A549 (cell line): ENCODE data around the gene PIK3CB. TPM values are rescaled to one million over a fixed set of nuclear protein-coding genes. Genes with fewer than 3 reads are reported as not detected.
A peak's percentile ranks its signal among the peaks of the same experiment; 100 is the strongest.

Experiments used
- ATAC-seq, 2 experiments: fragments of 200-7000 bp in 1 of 2; fragments of >200 bp in 1 of 2; cut with Nextera tagmentation in 1 of 2; cut with Tn5 transposase in 1 of 2; 3 replicates each; pipeline versions ENCODE4 v1.8.0 to v1.9.1; 2018 to 2020; ENCODE audit warnings: mild to moderate bottlenecking in 1 of 2, moderate library complexity in 1 of 2
- CTCF ChIA-PET: fragments of 300-600 bp; sonication (Branson Sonifier 250); formaldehyde crosslinking; extraction: SDS; loops from one replicate; lab custom pipeline; 2021; ENCODE audit warnings: antibody characterized with exemption, inconsistent platforms; lab: Yijun Ruan, JAX
- POLR2A ChIA-PET: fragments of 350-600 bp; formaldehyde crosslinking; extraction: SDS; loops from one replicate; lab custom pipeline; 2021; ENCODE audit warnings: antibody characterized with exemption, inconsistent platforms; lab: Yijun Ruan, JAX
- DNase-seq, 2 experiments: peaks; one replicate each; pipeline versions ENCODE4 v3.0.0 to v3.0.0-alpha.2; 2011 to 2016; ENCODE audit warnings: low read depth in 1 of 2, low spot score in 1 of 2
- FAIRE-seq: peaks from 2 replicates; lab custom pipeline; 2011; peaks lifted over from hg19 to GRCh38; lab: Jason Lieb, UNC
- H3K27ac ChIP-seq, 2 experiments: fragments of >200 bp; sonication (Bioruptor Twin); formaldehyde crosslinking; 3 replicates each; pipeline ENCODE4 v1.5.1; 2016 to 2017
- H3K4me1 ChIP-seq: fragments of >200 bp; sonication (Bioruptor Twin); formaldehyde crosslinking; 3 replicates; pipeline ENCODE4 v1.6.1; 2016
- H3K4me2 ChIP-seq: fragments of >200 bp; sonication (Bioruptor Twin); formaldehyde crosslinking; 3 replicates; pipeline ENCODE4 v1.6.1; 2016
- H3K4me3 ChIP-seq: fragments of >200 bp; sonication (Bioruptor Twin); formaldehyde crosslinking; 3 replicates; pipeline ENCODE4 v1.5.1; 2016
- H3K9me3 ChIP-seq: fragments of >200 bp; sonication (Bioruptor Twin); formaldehyde crosslinking; 3 replicates; pipeline ENCODE4 v1.6.1; 2016
- CBX2 ChIP-seq: fragments of 200-600 bp; sonication (generic); IDR thresholded peaks from 2 replicates; pipeline ENCODE4 v1.6.1; 2016; ENCODE audit warnings: low read depth, mild to moderate bottlenecking, borderline replicate concordance
- CEBPB ChIP-seq, 2 experiments: fragments of >200 bp in 1 of 2; sonication (Bioruptor Twin) in 1 of 2; formaldehyde crosslinking in 1 of 2; IDR thresholded peaks; 2 replicates each; pipeline ENCODE4 v1.6.1; 2012 to 2016
- CHD4 ChIP-seq: fragments of 200-600 bp; sonication (generic); IDR thresholded peaks from 2 replicates; pipeline ENCODE4 v1.6.1; 2016; ENCODE audit warnings: antibody characterized with exemption, mild to moderate bottlenecking, borderline replicate concordance
- EHF ChIP-seq: fragments of 250-450 bp; sonication (Bioruptor Pico); IDR thresholded peaks from 2 replicates; pipeline ENCODE4 v1.5.0; 2020; ENCODE audit warnings: mild to moderate bottlenecking
- EHMT2 ChIP-seq: fragments of 200-600 bp; sonication (generic); IDR thresholded peaks from 2 replicates; pipeline ENCODE4 v1.6.1; 2016; ENCODE audit warnings: antibody characterized with exemption, low read depth, mild to moderate bottlenecking, moderate library complexity
- ESRRA ChIP-seq: fragments of 150-350 bp; IDR thresholded peaks from 2 replicates; pipeline ENCODE4 v1.6.1; 2014; ENCODE audit warnings: mild to moderate bottlenecking, low read length, borderline replicate concordance
- FOSL2 ChIP-seq, 2 experiments: fragments of 450-650 bp in 1 of 2; fragments of >200 bp in 1 of 2; sonication (Bioruptor Twin) in 1 of 2; formaldehyde crosslinking; IDR thresholded peaks; 2 replicates each; pipeline versions ENCODE4 v1.5.0 to v1.6.1; 2016 to 2020; ENCODE audit warnings: mild to moderate bottlenecking in 1 of 2, moderate library complexity in 1 of 2
- HEYL ChIP-seq: fragments of 250-450 bp; sonication (Bioruptor Pico); IDR thresholded peaks from 2 replicates; pipeline ENCODE4 v1.8.0; 2021; ENCODE audit warnings: mild to moderate bottlenecking, moderate library complexity
- HOXA7 ChIP-seq: fragments of 250-450 bp; sonication (Bioruptor Pico); IDR thresholded peaks from 2 replicates; pipeline ENCODE4 v1.5.0; 2020; ENCODE audit warnings: mild to moderate bottlenecking, moderate library complexity
- JUN ChIP-seq, 2 experiments: fragments of >200 bp; sonication (Bioruptor Twin); formaldehyde crosslinking; IDR thresholded peaks; 2 replicates in 1 of 2; 3 replicates in 1 of 2; pipeline ENCODE4 v1.6.1; 2016 to 2017
- JUNB ChIP-seq: fragments of >200 bp; sonication (Bioruptor Twin); formaldehyde crosslinking; IDR thresholded peaks from 2 replicates; pipeline ENCODE4 v1.6.1; 2016
- KDM1A ChIP-seq: fragments of 200-600 bp; sonication (generic); IDR thresholded peaks from 2 replicates; pipeline ENCODE4 v1.6.1; 2016; ENCODE audit warnings: low read depth, mild to moderate bottlenecking
- MAFK ChIP-seq: fragments of 450-650 bp; IDR thresholded peaks from 2 replicates; pipeline ENCODE4 v1.6.1; 2014; ENCODE audit not compliant: partially characterized antibody
- MAZ ChIP-seq: fragments of 150-350 bp; IDR thresholded peaks from 2 replicates; pipeline ENCODE4 v1.6.1; 2014; ENCODE audit warnings: antibody characterized with exemption, low read depth, low read length, borderline replicate concordance
- NR3C1 ChIP-seq: fragments of >200 bp; sonication (Bioruptor Twin); formaldehyde crosslinking; IDR thresholded peaks from 3 replicates; pipeline ENCODE4 v1.6.1; 2017
- PHF8 ChIP-seq: fragments of 200-600 bp; sonication (generic); IDR thresholded peaks from 2 replicates; pipeline ENCODE4 v1.6.1; 2016; ENCODE audit warnings: low read depth, mild to moderate bottlenecking, antibody characterized with exemption, moderate library complexity, borderline replicate concordance
- POLR2A ChIP-seq: IDR thresholded peaks from 2 replicates; pipeline ENCODE4 v1.6.1; 2012; ENCODE audit warnings: mild to moderate bottlenecking, low read length
- RAD21 ChIP-seq, 2 experiments: fragments of >200 bp in 1 of 2; sonication (Bioruptor Twin) in 1 of 2; formaldehyde crosslinking in 1 of 2; IDR thresholded peaks in 1 of 2; conservative IDR thresholded peaks in 1 of 2; 2 replicates in 1 of 2; 3 replicates in 1 of 2; pipeline ENCODE4 v1.6.1; 2012 to 2018; ENCODE audit warnings: inconsistent platforms in 1 of 2
- RCOR1 ChIP-seq: fragments of 150-350 bp; IDR thresholded peaks from 2 replicates; pipeline ENCODE4 v1.6.1; 2014; ENCODE audit warnings: antibody characterized with exemption, low read length, low read depth
- SREBF2 ChIP-seq: fragments of 450-650 bp; IDR thresholded peaks from 2 replicates; pipeline ENCODE4 v1.6.1; 2014; ENCODE audit warnings: mild to moderate bottlenecking, moderate library complexity
- TFCP2L1 ChIP-seq: fragments of 250-450 bp; sonication (Bioruptor Pico); IDR thresholded peaks from 2 replicates; pipeline ENCODE4 v1.5.0; 2021; ENCODE audit warnings: mild to moderate bottlenecking
- TP53 ChIP-seq: fragments of 250-450 bp; sonication (Bioruptor Pico); IDR thresholded peaks from 2 replicates; pipeline ENCODE4 v1.5.0; 2021; ENCODE audit warnings: mild to moderate bottlenecking, moderate library complexity
- ZC3H11A ChIP-seq: fragments of 450-650 bp; IDR thresholded peaks from 2 replicates; pipeline ENCODE4 v1.6.1; 2014; ENCODE audit warnings: antibody characterized with exemption, mild to moderate bottlenecking
- WGBS: methylation state at CpG from one replicate; pipeline ENCODE4 v1.1.6; 2017; ENCODE audit errors: missing lambda C conversion rate; 5-methylcytosine and 5-hydroxymethylcytosine counted together
- polyA plus RNA-seq, 4 experiments: library from polyadenylated mRNA; depleted of rRNA in 3 of 4; stranded (reverse); fragments of >200 nt; fragmentation: RNase III in 1 of 4; extraction: RNeasy Plus Mini Kit Qiagen cat#74134 plus additional on column Dnase treatment in 1 of 4; gene quantifications; 2 replicates in 3 of 4; 3 replicates in 1 of 4; pipeline ENCODE4 v1.2.3, GENCODE V29; 2011 to 2017
- TF ChIP-seq, protein P1 (sequence below): fragments of >200 bp; sonication (Bioruptor Twin); formaldehyde crosslinking; IDR thresholded peaks from 2 replicates; pipeline ENCODE4 v1.6.1; 2016
- TF ChIP-seq, protein P2 (sequence below): fragments of >200 bp; sonication (Bioruptor Twin); formaldehyde crosslinking; IDR thresholded peaks from 3 replicates; pipeline ENCODE4 v1.5.1; 2016
- TF ChIP-seq, protein P3 (sequence below): IDR thresholded peaks from 2 replicates; pipeline ENCODE4 v1.6.1; 2012
- TF ChIP-seq, protein P4 (sequence below): fragments of 250-450 bp; sonication (Bioruptor Pico); IDR thresholded peaks from 2 replicates; pipeline ENCODE4 v1.5.0; 2021; ENCODE audit warnings: mild to moderate bottlenecking, moderate library complexity, borderline replicate concordance
- TF ChIP-seq, protein P5 (sequence below): IDR thresholded peaks from 2 replicates; pipeline ENCODE4 v1.6.1; 2012

The PIK3CB gene
- polyA plus RNA-seq, 2 of the 4 experiments (the other 2 are of a cell fraction), result 20.7 to 23.3 TPM

DNA sequence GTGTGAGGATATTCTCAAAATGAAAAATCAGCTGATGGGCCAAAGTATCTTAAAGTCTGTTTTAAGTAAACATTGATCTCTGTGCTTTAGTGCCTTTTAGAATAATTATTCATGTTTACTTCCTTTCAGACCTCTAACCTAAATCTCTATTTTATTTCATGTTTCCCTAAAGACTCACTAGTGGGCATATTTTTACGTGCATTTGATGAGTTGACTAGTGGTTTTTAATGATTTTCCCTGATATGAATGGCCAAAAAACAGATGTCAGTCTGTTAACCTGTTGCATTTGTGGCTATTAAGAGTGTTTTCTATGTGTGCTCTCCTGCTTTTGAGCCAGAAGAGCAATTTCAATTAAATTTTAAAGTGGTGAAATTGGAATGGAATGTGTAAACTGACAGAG is 219.3 kb downstream of the PIK3CB start:
- ChIA-PET POLR2A (no interaction called here), CTCF (no interaction called here)
- Histone ChIP-seq H3K4me3 (no peak overlapping the region), H3K4me1 (no peaks in the 10 kb centered on the region), H3K4me2 (no peak overlapping the region), H3K9me3 (no peaks in the 10 kb centered on the region), H3K27ac (no peak overlapping the region)
- WGBS, result 75% methylated on average over 1 of the region's 1 CpG
- ATAC-seq (no peak), FAIRE-seq (no peak), DNase-seq (no peak)
- TF ChIP-seq TFCP2L1 (CRISPR knock-in tag), result no peak
- TF ChIP-seq JUN (IDR thresholded peaks at IDR 0.05), result no peak
- no peak for TF ChIP-seq KDM1A
- no peak for TF ChIP-seq RAD21 (conservative IDR thresholded peaks at IDR 0.05 in 1 of 2, IDR thresholded peaks at IDR 0.05 in 1 of 2)
- TF ChIP-seq MAZ, result no peak
- TF ChIP-seq, protein P1, sequence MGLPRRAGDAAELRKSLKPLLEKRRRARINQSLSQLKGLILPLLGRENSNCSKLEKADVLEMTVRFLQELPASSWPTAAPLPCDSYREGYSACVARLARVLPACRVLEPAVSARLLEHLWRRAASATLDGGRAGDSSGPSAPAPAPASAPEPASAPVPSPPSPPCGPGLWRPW, result no peak
- TF ChIP-seq, protein P2, sequence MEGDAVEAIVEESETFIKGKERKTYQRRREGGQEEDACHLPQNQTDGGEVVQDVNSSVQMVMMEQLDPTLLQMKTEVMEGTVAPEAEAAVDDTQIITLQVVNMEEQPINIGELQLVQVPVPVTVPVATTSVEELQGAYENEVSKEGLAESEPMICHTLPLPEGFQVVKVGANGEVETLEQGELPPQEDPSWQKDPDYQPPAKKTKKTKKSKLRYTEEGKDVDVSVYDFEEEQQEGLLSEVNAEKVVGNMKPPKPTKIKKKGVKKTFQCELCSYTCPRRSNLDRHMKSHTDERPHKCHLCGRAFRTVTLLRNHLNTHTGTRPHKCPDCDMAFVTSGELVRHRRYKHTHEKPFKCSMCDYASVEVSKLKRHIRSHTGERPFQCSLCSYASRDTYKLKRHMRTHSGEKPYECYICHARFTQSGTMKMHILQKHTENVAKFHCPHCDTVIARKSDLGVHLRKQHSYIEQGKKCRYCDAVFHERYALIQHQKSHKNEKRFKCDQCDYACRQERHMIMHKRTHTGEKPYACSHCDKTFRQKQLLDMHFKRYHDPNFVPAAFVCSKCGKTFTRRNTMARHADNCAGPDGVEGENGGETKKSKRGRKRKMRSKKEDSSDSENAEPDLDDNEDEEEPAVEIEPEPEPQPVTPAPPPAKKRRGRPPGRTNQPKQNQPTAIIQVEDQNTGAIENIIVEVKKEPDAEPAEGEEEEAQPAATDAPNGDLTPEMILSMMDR, result no peak
- TF ChIP-seq MAFK, result no peak
- no peak for TF ChIP-seq JUNB
- TF ChIP-seq CEBPB (IDR thresholded peaks at IDR 0.05), result no peak

DNA sequence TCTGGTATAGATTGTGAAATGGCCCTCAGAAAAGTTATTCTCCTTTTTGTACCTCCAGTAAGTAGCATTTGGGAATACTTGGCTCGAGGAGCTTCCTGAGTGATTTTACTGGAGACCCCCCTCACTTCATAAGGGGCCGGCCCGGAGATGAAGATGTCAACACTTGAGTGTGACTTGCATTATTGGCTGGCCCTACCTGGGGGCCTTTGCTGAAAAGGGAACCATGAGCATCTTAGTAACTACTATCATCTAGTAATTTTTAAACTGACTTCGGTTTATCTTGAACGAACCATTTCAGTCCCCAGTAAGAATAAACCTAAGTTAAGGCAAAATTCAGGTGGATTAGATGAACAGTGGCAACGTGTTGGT is 224.8 kb downstream of the PIK3CB start:
- Histone ChIP-seq H3K4me3 (peak overlapping the region; percentile 60), H3K9me3 (no peaks in the 10 kb centered on the region), H3K27ac (peak overlapping the region; percentile 99 to 100), H3K4me1 (peaks cover 11% of the 10 kb centered on the region; the same call in 2 of the 3 replicates), H3K4me2 (peak overlapping the region; percentile 99)
- 87% methylated on average over 6 of the region's 6 CpGs for WGBS
- TF ChIP-seq EHMT2, result no peak
- TF ChIP-seq, protein P3, sequence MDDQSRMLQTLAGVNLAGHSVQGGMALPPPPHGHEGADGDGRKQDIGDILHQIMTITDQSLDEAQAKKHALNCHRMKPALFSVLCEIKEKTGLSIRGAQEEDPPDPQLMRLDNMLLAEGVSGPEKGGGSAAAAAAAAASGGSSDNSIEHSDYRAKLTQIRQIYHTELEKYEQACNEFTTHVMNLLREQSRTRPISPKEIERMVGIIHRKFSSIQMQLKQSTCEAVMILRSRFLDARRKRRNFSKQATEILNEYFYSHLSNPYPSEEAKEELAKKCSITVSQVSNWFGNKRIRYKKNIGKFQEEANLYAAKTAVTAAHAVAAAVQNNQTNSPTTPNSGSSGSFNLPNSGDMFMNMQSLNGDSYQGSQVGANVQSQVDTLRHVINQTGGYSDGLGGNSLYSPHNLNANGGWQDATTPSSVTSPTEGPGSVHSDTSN, result no peak
- TF ChIP-seq SREBF2, result no peak
- no peak for TF ChIP-seq FOSL2 (IDR thresholded peaks at IDR 0.05)
- no peak for TF ChIP-seq FOSL2 (CRISPR knock-in tag; IDR thresholded peaks at IDR 0.05)
- no peak for TF ChIP-seq NR3C1
- CTCF ChIA-PET, result interaction anchor here (0.6 to 1.5 kb wide), 2 partner anchors 306 to 326 kb away, joined by 3 to 10 read pairs; no protein-coding TSS in a partner anchor
- FAIRE-seq (no peak), DNase-seq (no peak), ATAC-seq (no peak)
- POLR2A ChIA-PET, result interaction anchor here (1.0 kb wide), 1 partner anchor 16 kb away, joined by 8 read pairs; the partner anchor contains the start of gene CEP70

DNA sequence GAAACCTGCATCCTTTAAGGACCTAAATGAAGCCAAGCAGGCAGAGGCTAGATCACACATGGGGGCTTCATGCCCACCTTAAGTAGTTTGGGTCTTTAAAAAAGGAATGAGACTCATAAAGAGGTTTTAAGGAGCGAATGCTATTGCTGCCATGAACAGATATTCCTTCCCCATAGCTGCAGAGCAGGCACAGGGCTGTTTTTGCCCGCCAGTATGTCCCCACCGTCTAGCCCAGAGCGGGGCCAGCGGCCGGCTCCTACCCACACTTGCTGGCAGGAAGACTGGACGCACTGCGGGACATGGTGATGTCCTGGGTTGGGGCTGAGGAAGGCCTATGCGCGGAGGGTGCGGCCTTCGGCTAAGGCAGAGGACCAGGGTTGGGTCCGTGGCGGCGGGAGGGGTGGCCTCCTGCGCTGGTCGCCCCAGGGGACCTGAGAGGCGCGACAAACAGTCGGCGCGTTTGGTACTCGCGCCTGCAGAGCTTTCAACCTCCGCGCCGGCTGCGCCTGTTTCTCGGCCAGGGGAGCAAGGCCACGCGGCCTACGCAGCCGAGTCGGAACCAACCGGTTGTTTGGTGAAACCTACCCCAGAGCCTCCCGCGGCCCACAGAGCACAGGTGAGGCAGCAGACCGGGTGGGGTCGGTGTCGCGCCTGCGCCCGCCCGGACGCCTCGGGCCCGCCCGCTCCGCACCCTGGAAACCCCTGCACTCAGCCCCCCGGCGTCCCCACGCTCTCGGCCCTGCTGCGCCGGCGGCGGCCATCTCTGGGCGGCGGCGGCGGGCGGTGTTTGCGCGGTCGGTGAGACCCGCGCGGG is 226.2 kb downstream of the PIK3CB start, which contains the start of gene FAIM:
FAIM (plus strand) TSS at position 450 of the 814 bp plus-strand sequence. CDS start 10,956 bp downstream, outside the sequence.
- DNase-seq, result peak; percentile 46 to 78
- 41% methylated on average over 5 of the region's 68 CpGs for WGBS
- FAIRE-seq, result no peak
- Histone ChIP-seq H3K4me1 (peaks cover 11% of the 10 kb centered on the region; the same call in 2 of the 3 replicates), H3K27ac (peak within 1 kb of the TSS; percentile 99 to 100), H3K4me2 (peak within 1 kb of the TSS; percentile 99), H3K9me3 (no peaks in the 10 kb centered on the region), H3K4me3 (peak within 1 kb of the TSS; percentile 60)
- ATAC-seq, result peak; percentile 89
- POLR2A ChIA-PET, result interaction anchor here (0.7 to 1.3 kb wide), 3 partner anchors 15 to 307 kb away, joined by 3 to 8 read pairs (median 4); partner anchors contain the start of gene CEP70
- CTCF ChIA-PET, result interaction anchor here (0.6 to 3.0 kb wide), 5 partner anchors 8 to 312 kb away, joined by 3 to 16 read pairs (median 4); partner anchors contain the start of gene CEP70
- TF ChIP-seq POLR2A (peak; percentile 29; the same call in 1 of the 2 replicates), HEYL (CRISPR knock-in tag) (no peak), NR3C1 (no peak), MAZ (no peak), EHF (CRISPR knock-in tag) (no peak), TP53 (CRISPR knock-in tag) (no peak), RCOR1 (no peak), CBX2 (no peak), HOXA7 (no peak), ZC3H11A (no peak), ESRRA (no peak), PHF8 (peak; percentile 97), SREBF2 (no peak), CHD4 (no peak), FOSL2 (IDR thresholded peaks at IDR 0.05) (no peak), FOSL2 (CRISPR knock-in tag; IDR thresholded peaks at IDR 0.05) (no peak), KDM1A (no peak), CEBPB (IDR thresholded peaks at IDR 0.05) (no peak)
- TF ChIP-seq, protein P4, sequence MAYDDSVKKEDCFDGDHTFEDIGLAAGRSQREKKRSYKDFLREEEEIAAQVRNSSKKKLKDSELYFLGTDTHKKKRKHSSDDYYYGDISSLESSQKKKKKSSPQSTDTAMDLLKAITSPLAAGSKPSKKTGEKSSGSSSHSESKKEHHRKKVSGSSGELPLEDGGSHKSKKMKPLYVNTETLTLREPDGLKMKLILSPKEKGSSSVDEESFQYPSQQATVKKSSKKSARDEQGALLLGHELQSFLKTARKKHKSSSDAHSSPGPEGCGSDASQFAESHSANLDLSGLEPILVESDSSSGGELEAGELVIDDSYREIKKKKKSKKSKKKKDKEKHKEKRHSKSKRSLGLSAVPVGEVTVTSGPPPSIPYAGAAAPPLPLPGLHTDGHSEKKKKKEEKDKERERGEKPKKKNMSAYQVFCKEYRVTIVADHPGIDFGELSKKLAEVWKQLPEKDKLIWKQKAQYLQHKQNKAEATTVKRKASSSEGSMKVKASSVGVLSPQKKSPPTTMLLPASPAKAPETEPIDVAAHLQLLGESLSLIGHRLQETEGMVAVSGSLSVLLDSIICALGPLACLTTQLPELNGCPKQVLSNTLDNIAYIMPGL, result peak; percentile 83; the same call in 1 of the 2 replicates
- TF ChIP-seq, protein P5, sequence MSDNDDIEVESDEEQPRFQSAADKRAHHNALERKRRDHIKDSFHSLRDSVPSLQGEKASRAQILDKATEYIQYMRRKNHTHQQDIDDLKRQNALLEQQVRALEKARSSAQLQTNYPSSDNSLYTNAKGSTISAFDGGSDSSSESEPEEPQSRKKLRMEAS, result peak; percentile 53
